Naive thymus-derived CD4-positive, alpha-beta T cell (primary cell): Measurements from ENCODE around the gene KCNH4. TPM values are rescaled to one million over a fixed set of nuclear protein-coding genes. Genes with fewer than 3 reads are reported as not detected.
A peak's percentile ranks its signal among the peaks of the same experiment; 100 is the strongest.
"Not testable (repeated sequence)": the region's sequence is repeated elsewhere in the genome, so short reads cannot be mapped to it uniquely, and the experiment has no call there.

Experiments used
- ATAC-seq: fragments of 150-1000 bp; cut with Tn5 transposase; 2 replicates; pipeline ENCODE4 v1.10.0; 2021; ENCODE audit warnings: mild to moderate bottlenecking, moderate library complexity
- CTCF ChIA-PET: fragments of 350-600 bp; sonication (Branson Sonifier 250); formaldehyde crosslinking; loops from one replicate; lab custom pipeline; 2021; ENCODE audit warnings: antibody characterized with exemption; lab: Charles Lee
- POLR2A ChIA-PET: fragments of 350-600 bp; sonication (Branson Sonifier 250); formaldehyde crosslinking; loops from one replicate; lab custom pipeline; 2021; ENCODE audit warnings: antibody characterized with exemption, inconsistent platforms; lab: Charles Lee
- DNase-seq, 9 donors: peaks; one replicate each; pipeline versions ENCODE4 v3.0.0 to v3.0.0-alpha.2; 2020 to 2022; ENCODE audit warnings: mixed read lengths in 1 of 9
- H3K27ac ChIP-seq: one replicate; pipeline ENCODE4 v1.7.0; 2013; ENCODE audit warnings: mild to moderate bottlenecking, low read depth, low read length, moderate library complexity
- H3K27me3 ChIP-seq, 2 donors: one replicate each; pipeline ENCODE4 v1.7.0; 2013; ENCODE audit warnings: low read length in 2 of 2, mild to moderate bottlenecking in 2 of 2, moderate library complexity in 2 of 2; ENCODE audit not compliant: control insufficient read depth in 2 of 2, insufficient read depth in 2 of 2
- H3K36me3 ChIP-seq, 3 experiments: 1 replicate in 2 of 3; 2 replicates in 1 of 3; pipeline ENCODE4 v1.7.0; 2013; ENCODE audit warnings: low read length in 3 of 3, mild to moderate bottlenecking in 3 of 3, moderate library complexity in 1 of 3; ENCODE audit not compliant: insufficient read depth in 3 of 3, control insufficient read depth in 2 of 3
- H3K4me1 ChIP-seq, 2 donors: one replicate each; pipeline ENCODE4 v1.7.0; 2013; ENCODE audit warnings: low read length in 2 of 2, mild to moderate bottlenecking in 2 of 2, moderate library complexity in 1 of 2; ENCODE audit not compliant: control insufficient read depth in 2 of 2, insufficient read depth in 2 of 2
- H3K4me3 ChIP-seq: 2 replicates; pipeline ENCODE4 v1.7.0; 2013; ENCODE audit warnings: mild to moderate bottlenecking, low read length
- H3K9me3 ChIP-seq, 3 experiments: 1 replicate in 2 of 3; 2 replicates in 1 of 3; pipeline ENCODE4 v1.7.0; 2013; ENCODE audit warnings: low read length in 3 of 3; ENCODE audit not compliant: control insufficient read depth in 2 of 3
- H3K27ac Mint-ChIP-seq, 9 donors: one replicate each; pipeline ENCODE4 v1.8.0; 2020 to 2022; ENCODE audit warnings: mixed read lengths in 9 of 9, mild to moderate bottlenecking in 8 of 9, moderate library complexity in 5 of 9, inconsistent platforms in 2 of 9
- H3K27me3 Mint-ChIP-seq, 5 donors: one replicate each; pipeline ENCODE4 v1.8.0; 2021 to 2022; ENCODE audit warnings: mixed read lengths in 5 of 5, mild to moderate bottlenecking in 1 of 5
- H3K36me3 Mint-ChIP-seq, 5 donors: one replicate each; pipeline ENCODE4 v1.8.0; 2020 to 2022; ENCODE audit warnings: mixed read lengths in 5 of 5, mild to moderate bottlenecking in 3 of 5, inconsistent platforms in 1 of 5
- H3K4me1 Mint-ChIP-seq, 7 donors: one replicate each; pipeline ENCODE4 v1.8.0; 2020 to 2022; ENCODE audit warnings: mixed read lengths in 7 of 7, mild to moderate bottlenecking in 3 of 7, inconsistent platforms in 1 of 7
- H3K4me3 Mint-ChIP-seq, 10 donors: one replicate each; pipeline ENCODE4 v1.8.0; 2020 to 2022; ENCODE audit warnings: mild to moderate bottlenecking in 10 of 10, mixed read lengths in 10 of 10, moderate library complexity in 6 of 10, inconsistent platforms in 2 of 10
- H3K9me3 Mint-ChIP-seq, 11 donors: one replicate each; pipeline ENCODE4 v1.8.0; 2020 to 2022; ENCODE audit warnings: mixed read lengths in 11 of 11, mild to moderate bottlenecking in 4 of 11, inconsistent platforms in 1 of 11, moderate library complexity in 1 of 11
- intact Hi-C, 2 donors: fragments of 100-400 bp; cut with micrococcal nuclease; formaldehyde crosslinking; loops; one replicate each; pipeline ENCODE4 v1.15.1; 2023
- polyA plus RNA-seq, 2 donors: library from polyadenylated mRNA; unstranded; fragments of 300-500 nt; fragmentation: Illumina TruSeq; gene quantifications; one replicate each; pipeline ENCODE4 v1.2.3, GENCODE V29; 2021
- total RNA-seq, 6 experiments: library from RNA in 5 of 6; stranded (reverse) in 5 of 6; gene quantifications; 1 replicate in 5 of 6; 2 replicates in 1 of 6; pipeline ENCODE4 v1.2.3 and lab custom pipeline; 2021 to 2026

Gene KCNH4
- total and polyA plus RNA-seq, 7 experiments from 2014 or later: 0.07 to 0.24 (median 0.14) TPM; not detected in 3

GRCh38 chr17:42187833-42188232, 6.9 kb upstream of the KCNH4 start:
- Histone ChIP-seq H3K36me3 (no peaks in the 10 kb centered on the region), H3K27me3 (no peaks in the 10 kb centered on the region), H3K27ac (no peak overlapping the region), H3K4me1 (peaks cover 15 to 19% of the 10 kb centered on the region in 2 donors), H3K9me3 (no peaks in the 10 kb centered on the region), H3K4me3 (no peak overlapping the region)
- H3K27me3 Mint-ChIP-seq: peaks cover 0 to 2% (median 0%) of the 10 kb centered on the region in 5 donors
- ChIA-PET POLR2A (interaction anchor here (0.6 to 1.6 kb wide), 2 partner anchors 33 to 1364 kb away, joined by 7 read pairs; partner anchors contain the start of gene RAB5C), CTCF (interaction anchor here (1.1 kb wide), 1 partner anchor 167 kb away, joined by 4 read pairs; no protein-coding TSS in a partner anchor)
- ATAC-seq (no peak), DNase-seq (no peak)
- intact Hi-C loops: no loop called here
- peaks cover 0 to 2% (median 0%) of the 10 kb centered on the region in 11 donors for H3K9me3 Mint-ChIP-seq
- no peaks in the 10 kb centered on the region for H3K36me3 Mint-ChIP-seq
- peak overlapping the region in 1 of 9 donors; percentile 27 for H3K27ac Mint-ChIP-seq
- H3K4me1 Mint-ChIP-seq: peaks cover 21 to 34% (median 27%) of the 10 kb centered on the region in 7 donors
- no peak overlapping the region for H3K4me3 Mint-ChIP-seq

DNA sequence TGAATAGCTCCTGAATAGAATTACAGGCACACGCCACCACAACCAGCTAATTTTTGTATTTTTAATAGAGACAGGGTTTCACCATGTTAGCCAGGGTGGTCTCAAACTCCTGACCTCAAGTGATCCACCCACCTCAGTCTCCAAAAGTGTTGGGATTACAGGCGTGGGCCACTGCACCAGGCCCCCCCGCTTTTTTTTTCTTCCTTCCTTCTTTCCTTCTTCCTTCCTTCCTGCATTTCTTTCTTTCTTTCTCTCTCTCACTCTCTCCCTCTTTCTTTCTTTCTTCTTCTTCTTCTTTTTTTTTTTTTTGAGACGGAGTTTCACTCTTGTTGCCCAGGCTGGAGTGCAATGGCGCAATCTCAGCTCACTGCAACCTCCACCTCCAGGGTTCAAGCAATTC, 5.2 kb upstream of the KCNH4 start:
- H3K27ac ChIP-seq, H3K4me3 ChIP-seq, H3K36me3 Mint-ChIP-seq, H3K27me3 ChIP-seq, CTCF ChIA-PET, H3K36me3 ChIP-seq, H3K9me3 Mint-ChIP-seq, intact Hi-C loops, ATAC-seq, H3K9me3 ChIP-seq, H3K27me3 Mint-ChIP-seq, DNase-seq: not testable (repeated sequence)
- H3K4me1 Mint-ChIP-seq: peaks cover 21 to 42% (median 30%) of the 10 kb centered on the region in 7 donors
- POLR2A ChIA-PET: interaction anchor here (0.6 to 1.6 kb wide), 2 partner anchors 31 to 1566 kb away, joined by 3 to 7 read pairs; partner anchors contain the start of gene RAB5C
- peaks cover 15 to 28% of the 10 kb centered on the region in 2 donors for H3K4me1 ChIP-seq
- H3K4me3 Mint-ChIP-seq: peak overlapping the region in 6 of 10 donors; percentile 16 to 51 (median 34)
- H3K27ac Mint-ChIP-seq: peak overlapping the region in 1 of 9 donors; percentile 88

- ChIA-PET POLR2A (interaction anchor here (2.7 kb wide), 2 partner anchors 8 to 63 kb away, joined by 12 to 22 read pairs; partner anchors contain the start of gene GHDC), CTCF (interaction anchor here (0.5 kb wide), 1 partner anchor 250 kb away, joined by 8 read pairs; no protein-coding TSS in a partner anchor)
- peak overlapping the region in 3 of 9 donors; percentile 35 to 88 (median 69) for H3K27ac Mint-ChIP-seq
- peaks cover 0 to 11% (median 0%) of the 10 kb centered on the region in 5 donors for H3K27me3 Mint-ChIP-seq
- peak overlapping the region in 4 of 10 donors; percentile 32 to 85 (median 60) for H3K4me3 Mint-ChIP-seq
- Histone ChIP-seq H3K4me1 (peaks cover 15 to 34% of the 10 kb centered on the region in 2 donors), H3K27ac (no peak overlapping the region), H3K4me3 (no peak overlapping the region), H3K36me3 (no peaks in the 10 kb centered on the region), H3K9me3 (no peaks in the 10 kb centered on the region), H3K27me3 (no peaks in the 10 kb centered on the region)
- H3K4me1 Mint-ChIP-seq: peaks cover 21 to 43% (median 31%) of the 10 kb centered on the region in 7 donors
- H3K9me3 Mint-ChIP-seq: peaks cover 0 to 2% (median 0%) of the 10 kb centered on the region in 11 donors
- H3K36me3 Mint-ChIP-seq: no peaks in the 10 kb centered on the region
- intact Hi-C loops: no loop called here
- ATAC-seq: no peak
- no peak for DNase-seq
These were observed 4.6 kb upstream of the KCNH4 start for GRCh38 chr17:42185621-42185930.

DNA sequence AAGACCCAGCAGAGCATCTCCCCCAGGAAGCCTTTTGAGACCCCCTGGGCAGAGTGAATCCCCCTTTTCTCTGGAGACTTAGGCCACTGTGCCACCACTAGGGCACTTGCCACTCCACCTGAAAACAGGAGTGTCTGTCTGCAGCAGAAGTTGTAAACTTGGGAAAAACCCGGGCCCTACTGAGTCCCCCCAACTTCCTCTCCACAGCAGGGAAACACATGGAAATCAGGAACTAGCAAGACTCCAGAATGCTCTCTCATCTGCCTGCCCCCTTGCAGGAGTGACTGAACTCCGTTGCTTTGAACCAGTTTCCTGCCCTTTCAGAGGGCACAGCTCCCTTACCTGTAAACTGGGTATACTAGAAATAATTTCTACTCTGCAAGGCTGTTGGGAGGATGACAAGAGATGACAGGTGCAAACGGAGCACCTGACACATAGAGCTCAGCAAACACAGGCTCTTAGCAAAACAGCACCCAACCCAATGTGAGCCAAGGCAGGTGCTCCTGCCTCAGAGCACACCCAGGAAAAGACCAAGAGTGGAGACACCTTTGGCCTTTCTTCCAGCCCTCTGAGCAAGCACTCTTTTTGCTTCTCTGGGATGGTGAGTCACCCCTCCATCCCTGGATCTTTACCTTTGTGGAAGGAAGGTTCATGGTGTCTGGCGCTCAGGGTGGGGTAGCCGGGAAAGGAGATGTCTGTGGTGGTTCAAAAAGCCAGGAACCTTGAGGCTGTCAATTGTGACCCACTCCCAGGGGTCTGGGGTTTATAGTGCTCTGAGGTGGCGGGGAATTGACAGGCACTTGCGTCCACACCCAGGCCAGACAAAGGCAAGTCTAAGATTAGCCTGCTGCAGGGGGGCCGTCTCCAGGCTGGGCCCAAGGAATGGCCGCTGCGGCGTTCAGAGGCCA, 4.0 kb upstream of the KCNH4 start, which contains the start of gene HCRT:
TSS of gene HCRT (minus strand) at position 740 of the 908 bp plus-strand sequence. CDS start at position 653, 87 bp downstream.
- Mint-ChIP-seq H3K4me1 (peaks cover 21 to 47% (median 34%) of the 10 kb centered on the region in 7 donors), H3K36me3 (no peaks in the 10 kb centered on the region), H3K9me3 (peaks cover 0 to 2% (median 0%) of the 10 kb centered on the region in 11 donors), H3K27ac (peak within 1 kb of the TSS; percentile 69 to 90 (median 80)), H3K27me3 (peaks cover 0 to 17% (median 0%) of the 10 kb centered on the region in 5 donors), H3K4me3 (peak within 1 kb of the TSS; percentile 84 to 95 (median 86))
- peak within 1 kb of the TSS; percentile 81 for H3K27ac ChIP-seq
- intact Hi-C loops: loop anchor here (1.0 to 5.0 kb wide), 9 partner anchors 9 to 320 kb away; partner anchors contain the start of genes GHDC (in 2 of the 2), ACLY (in 1 of the 2), ATP6V0A1 (in 1 of the 2) and DNAJC7 (in 1 of the 2)
- CTCF ChIA-PET: interaction anchor here (0.5 to 1.2 kb wide), 4 partner anchors 9 to 303 kb away, joined by 3 to 8 read pairs (median 3); partner anchors contain the start of gene GHDC
- ATAC-seq (no peak), DNase-seq (peak in 5 of 9 donors; percentile 9 to 27 (median 24))
- no peaks in the 10 kb centered on the region for H3K36me3 ChIP-seq
- H3K27me3 ChIP-seq: no peaks in the 10 kb centered on the region
- POLR2A ChIA-PET: interaction anchor here (0.6 to 2.7 kb wide), 7 partner anchors 9 to 219 kb away, joined by 3 to 22 read pairs (median 6); partner anchors contain the start of genes GHDC and STAT5A
- no peaks in the 10 kb centered on the region for H3K9me3 ChIP-seq
- H3K4me3 ChIP-seq: peak within 1 kb of the TSS; percentile 98
- peaks cover 15 to 38% of the 10 kb centered on the region in 2 donors for H3K4me1 ChIP-seq

DNA sequence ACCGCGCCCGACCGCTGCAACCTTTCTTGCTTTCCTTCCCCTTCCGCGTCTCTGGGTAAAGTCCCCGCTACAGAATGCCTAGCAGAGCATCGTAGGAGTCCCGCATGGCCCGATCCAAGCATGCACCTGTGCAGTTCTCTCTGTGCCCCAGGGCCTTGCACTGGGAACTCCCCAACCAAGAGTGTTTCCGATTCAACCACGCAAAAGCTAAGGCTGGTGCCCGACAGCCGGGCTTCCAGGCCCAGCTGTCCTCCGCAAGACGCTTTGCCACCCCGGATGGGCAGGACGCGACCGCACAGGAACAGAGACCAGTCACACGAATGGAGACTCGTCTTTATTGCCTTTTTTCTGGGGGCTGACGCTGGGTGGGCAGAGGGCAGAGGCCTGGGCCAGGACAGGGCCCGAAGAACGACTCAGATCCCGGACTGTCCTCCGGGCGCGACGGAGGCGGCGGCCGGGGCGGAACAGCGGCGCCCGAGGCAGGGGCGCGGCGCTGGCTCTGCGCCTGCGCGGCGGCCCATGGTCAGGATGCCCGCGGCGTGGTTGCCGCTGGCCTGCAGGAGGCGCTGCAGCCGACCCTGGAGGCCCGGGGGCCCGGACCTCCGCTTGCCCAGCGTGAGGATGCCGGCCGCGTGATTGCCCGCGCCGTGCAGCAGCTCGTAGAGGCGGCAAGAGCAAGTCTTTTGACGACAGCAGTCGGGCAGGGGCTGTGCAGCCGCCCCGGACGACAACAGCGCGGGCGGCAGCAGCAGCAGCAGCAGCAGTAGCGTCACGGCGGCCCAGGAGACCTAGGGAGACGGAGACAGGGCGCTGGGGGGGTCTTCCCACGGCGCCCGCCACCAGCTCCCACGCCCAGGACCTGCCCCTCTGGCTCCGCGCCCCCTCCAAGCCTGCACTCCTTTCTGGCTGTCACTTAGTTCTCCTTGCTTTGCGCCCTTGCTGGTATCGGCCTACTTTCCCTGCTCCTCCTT, 3.1 kb upstream of the KCNH4 start:
- Mint-ChIP-seq H3K36me3 (no peaks in the 10 kb centered on the region), H3K9me3 (peaks cover 0 to 2% (median 0%) of the 10 kb centered on the region in 11 donors), H3K4me3 (peak overlapping the region; percentile 85 to 95 (median 90)), H3K4me1 (peaks cover 21 to 52% (median 41%) of the 10 kb centered on the region in 7 donors), H3K27me3 (peaks cover 0 to 25% (median 8%) of the 10 kb centered on the region in 5 donors), H3K27ac (peak overlapping the region; percentile 69 to 94 (median 88))
- Histone ChIP-seq H3K4me1 (peaks cover 15 to 38% of the 10 kb centered on the region in 2 donors), H3K36me3 (no peaks in the 10 kb centered on the region), H3K27me3 (no peaks in the 10 kb centered on the region), H3K4me3 (peak overlapping the region; percentile 98), H3K27ac (peak overlapping the region; percentile 81), H3K9me3 (no peaks in the 10 kb centered on the region)
- ChIA-PET POLR2A (interaction anchor here (0.6 to 2.7 kb wide), 7 partner anchors 10 to 218 kb away, joined by 3 to 22 read pairs (median 6); partner anchors contain the start of gene GHDC), CTCF (interaction anchor here (0.7 to 1.3 kb wide), 5 partner anchors 10 to 304 kb away, joined by 3 read pairs; partner anchors contain the start of gene GHDC)
- intact Hi-C loops: loop anchor here (1.0 to 5.0 kb wide), 9 partner anchors 10 to 319 kb away; partner anchors contain the start of genes GHDC (in 2 of the 2), ACLY (in 1 of the 2), ATP6V0A1 (in 1 of the 2) and DNAJC7 (in 1 of the 2)
- peak; percentile 78 for ATAC-seq
- DNase-seq: peak; percentile 54 to 92 (median 72)
